Measurements from ENCODE around the gene E2F2.

The E2F2 gene

DNA sequence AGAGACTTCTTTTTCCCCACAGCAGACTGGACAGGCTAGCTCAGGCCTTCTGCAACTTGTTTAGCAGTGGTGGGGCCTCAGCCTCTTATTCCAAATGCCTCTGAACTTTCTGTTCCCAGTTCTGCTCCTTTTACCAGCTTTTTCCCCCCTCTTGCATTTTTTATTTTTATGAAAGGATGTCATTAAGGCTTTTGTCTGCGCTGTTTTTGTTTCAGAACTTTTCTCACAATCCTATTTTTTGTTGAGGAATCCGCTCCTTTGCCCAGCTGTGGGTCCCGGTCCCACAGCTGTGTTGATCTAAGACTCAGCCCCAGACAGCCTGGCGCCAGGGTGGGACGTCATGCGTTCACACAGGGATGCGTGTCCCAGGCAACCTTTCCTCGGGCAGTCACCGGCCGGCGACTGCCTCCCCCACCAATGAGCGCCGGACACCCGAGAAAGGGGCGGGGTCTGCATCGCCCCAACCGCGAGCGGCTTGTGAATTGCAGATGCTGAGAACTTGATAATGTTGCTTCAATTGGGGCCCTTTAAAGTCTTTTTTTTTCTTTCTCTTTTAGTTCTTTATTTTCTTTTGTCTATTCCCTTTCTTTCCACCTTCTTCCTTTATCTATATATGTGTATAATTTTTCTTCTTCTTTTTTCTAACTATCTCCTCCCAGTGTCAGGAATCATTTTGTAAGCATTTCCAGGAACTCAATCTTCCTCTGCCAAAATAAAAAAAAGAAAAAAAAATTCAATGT lies 31.3 kb upstream of the E2F2 start:
- DNase-seq: no peak

GRCh38 chr1:23561813-23562100 lies 30.7 kb upstream of the E2F2 start:
- DNase-seq: no peak

DNA sequence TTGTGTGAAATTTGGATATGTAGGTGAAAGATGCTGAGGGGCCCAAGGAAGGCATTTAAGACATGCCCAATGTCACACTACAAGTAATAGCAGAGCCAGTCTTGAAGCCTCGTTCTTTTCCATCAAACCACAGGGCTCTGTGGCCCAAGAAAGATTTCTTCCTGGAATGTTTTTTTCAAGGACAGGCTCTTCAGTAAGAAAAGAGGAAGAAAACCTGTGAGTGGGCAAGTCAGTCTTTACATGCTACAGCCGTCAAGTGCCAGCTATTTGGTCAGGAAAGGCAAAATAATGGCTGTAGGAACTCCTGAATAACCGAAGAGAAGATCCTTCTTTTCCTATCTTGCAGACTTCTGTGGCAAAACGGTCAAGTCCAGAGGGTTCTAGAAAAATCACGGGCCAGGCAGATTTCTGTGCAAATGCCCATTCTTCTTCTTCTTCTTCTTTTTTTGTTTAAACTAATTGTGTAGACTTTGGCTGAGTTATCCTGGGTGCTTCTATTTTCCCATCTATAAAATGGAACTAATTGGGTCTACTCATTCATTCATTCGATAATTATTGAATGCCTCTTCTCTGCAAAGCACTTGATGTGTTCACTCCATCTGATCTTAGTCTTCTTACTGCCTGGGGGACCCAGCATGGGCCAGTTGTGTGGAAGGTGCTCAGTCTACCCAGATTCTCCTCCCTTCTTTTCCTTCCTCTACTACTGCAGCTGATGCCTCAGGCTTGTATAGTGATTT lies 30.2 kb upstream of the E2F2 start:
- DNase-seq: no peak

DNA sequence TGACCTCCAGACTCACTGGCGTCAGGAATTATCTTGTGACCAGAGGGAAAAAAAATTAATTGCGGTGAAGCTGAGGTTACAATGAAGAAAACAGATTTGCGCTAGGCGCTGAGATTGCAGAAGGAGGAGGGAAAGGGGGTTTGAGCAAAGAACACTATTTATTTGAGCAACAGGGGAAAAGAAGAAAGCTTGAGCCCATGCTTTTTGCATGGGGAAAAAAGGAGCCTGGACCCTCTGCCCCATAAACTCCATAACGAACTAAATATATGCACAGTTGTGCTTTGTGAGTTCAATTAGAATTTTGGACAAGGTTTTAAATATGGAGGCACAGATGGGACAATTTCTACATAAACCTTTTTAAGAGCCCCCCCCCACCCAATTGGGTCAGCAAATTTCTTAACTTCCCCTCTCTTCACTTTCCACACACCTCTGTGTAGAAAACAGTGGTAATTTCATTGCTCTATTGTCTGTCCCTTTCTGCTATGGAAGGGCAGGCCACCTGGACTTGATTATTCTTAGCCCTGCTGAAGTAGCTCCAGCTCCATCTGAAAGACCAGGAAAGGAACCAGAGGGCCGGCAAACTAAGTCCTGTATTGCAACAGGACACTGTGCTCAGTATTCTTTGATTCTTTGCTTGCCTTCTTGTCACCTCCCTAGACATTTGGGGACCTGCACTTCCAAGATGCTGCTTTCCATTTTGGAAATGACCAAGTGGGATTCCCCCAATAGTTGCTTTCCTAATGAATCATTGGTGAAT lies 29.1 kb upstream of the E2F2 start:
- no peak for DNase-seq

DNA sequence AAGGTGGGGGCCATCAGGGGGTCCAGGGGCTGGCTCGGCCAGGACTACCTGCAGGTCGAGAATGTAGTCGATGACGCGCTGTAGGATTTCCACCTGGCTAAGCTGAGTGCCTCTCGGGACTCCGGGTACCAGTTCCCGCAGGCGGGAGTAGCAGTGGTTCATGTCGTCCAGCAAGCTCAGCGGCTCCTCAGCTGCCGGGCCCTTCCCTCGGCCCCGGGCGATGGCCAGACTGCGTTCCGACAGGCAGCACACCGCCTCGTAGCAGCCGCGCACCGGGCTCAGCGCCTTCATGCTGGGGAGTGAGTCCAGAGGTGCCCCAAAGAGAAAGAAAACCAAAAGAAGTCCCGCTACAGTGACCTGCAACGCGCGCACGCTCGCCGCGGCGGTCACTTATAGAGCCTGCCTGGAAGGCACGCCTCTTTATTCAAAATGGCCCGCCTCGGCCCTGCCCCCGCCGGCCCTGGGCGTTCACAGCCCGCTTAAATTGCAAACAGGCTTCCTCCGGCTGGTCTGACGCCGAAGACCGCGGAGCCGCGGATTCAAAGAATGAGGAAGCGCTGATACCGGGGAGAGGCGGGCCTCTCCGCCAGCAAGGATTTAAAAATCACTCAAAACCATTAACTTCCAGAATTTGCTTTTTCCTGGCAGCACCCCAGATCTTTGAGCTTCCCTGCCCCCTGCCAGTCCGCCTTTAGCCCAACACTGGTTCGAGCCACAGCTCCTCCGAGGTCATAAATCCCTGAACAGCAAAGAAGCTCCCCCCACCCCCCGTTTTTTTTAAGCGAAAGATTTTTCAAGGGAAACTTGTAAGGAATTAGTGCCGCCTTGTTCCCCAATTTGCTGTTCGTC lies 28.3 kb upstream of the E2F2 start, which contains the start of gene ID3:
ID3 (minus strand) TSS at position 366 of the 849 bp plus-strand sequence; CDS start at position 291, 75 bp downstream.
- peak; percentile 71 for DNase-seq

DNA sequence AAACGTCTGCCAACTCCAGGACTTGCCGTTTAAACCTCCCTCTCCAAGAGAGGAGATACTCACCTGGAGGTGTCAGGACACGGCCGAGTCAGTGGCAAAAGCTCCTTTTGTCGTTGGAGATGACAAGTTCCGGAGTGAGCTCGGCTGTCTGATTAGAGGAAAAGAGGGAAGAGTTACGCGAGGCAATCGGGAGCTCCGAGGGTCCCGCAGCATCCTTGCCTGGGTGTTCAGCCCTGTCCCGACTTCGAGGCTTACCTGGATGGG lies 27.8 kb upstream of the E2F2 start:
- DNase-seq: no peak

DNA sequence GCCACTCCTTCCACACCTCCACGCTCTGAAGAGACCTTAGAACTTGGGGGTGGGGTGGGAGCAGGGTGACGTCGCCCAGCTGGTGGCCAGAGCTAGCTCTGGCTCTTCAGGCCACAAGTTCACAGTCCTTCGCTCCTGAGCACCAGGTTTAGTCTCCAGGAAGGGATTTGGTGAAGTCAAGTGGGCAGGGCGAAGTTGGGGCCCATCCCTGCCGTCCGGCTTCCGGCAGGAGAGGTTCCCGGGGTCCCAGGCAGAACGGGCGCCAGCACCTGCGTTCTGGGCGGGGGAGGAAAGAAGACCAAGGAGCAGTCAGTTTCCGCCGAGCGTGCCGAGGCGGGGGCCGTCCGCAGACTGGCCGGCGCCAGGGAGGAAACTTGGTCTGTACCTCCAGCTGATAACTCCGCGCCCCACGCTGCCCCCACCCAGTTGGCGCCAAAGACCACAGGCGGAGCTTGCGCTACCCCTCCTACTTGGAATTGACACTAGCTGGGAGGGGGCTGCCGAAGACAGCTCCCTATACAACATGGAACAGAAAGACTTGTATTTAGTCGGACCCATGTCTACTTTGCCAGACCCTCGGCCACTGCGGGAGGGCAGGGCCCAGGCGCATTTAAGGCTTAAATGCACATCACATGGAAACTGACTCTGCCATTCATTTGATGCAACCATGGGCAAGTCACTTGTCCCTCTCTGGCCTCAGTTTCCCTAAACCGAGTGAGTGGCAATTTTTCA lies 27.3 kb upstream of the E2F2 start:
- no peak for DNase-seq

- DNase-seq: no peak
These were observed 26.6 kb upstream of the E2F2 start for GRCh38 chr1:23557471-23558124.

- no peak for DNase-seq
These were observed 25.8 kb upstream of the E2F2 start for GRCh38 chr1:23556635-23557470.

GRCh38 chr1:23555986-23556634 lies 25.1 kb upstream of the E2F2 start:
- DNase-seq: no peak

DNA sequence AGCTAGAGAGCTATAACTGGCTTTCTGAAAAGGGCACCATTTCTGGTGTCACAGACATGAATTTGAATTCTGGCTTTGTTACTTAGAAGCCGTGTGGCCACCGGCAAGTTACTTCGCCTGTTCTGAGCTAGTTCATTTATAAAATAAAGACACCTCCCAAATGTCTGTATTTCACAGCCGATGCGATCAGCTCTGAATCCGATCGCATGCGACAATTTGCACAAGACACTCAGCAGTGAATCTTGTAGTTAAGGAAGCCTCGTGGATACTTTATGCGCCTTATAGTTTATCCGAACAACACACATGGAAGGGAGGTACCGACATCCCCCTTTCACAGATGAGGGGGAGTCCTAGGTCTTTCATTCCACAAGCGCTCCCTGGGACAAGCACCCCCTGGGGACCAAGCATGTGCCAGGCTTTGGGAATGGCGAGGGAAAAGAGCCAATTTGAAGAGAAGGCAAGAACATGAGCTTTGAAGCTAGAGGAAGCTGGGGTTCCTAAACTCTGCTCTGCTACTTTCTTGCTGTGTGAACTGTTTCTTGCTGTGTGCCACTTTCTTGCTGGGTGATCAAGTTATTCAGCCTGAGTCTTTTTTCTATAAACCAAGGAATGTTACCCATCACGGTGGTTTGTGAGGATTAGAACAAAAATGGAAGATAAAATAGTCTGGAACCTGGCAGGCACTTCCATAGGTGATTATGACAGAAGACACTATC lies 24.4 kb upstream of the E2F2 start:
- DNase-seq: no peak

DNA sequence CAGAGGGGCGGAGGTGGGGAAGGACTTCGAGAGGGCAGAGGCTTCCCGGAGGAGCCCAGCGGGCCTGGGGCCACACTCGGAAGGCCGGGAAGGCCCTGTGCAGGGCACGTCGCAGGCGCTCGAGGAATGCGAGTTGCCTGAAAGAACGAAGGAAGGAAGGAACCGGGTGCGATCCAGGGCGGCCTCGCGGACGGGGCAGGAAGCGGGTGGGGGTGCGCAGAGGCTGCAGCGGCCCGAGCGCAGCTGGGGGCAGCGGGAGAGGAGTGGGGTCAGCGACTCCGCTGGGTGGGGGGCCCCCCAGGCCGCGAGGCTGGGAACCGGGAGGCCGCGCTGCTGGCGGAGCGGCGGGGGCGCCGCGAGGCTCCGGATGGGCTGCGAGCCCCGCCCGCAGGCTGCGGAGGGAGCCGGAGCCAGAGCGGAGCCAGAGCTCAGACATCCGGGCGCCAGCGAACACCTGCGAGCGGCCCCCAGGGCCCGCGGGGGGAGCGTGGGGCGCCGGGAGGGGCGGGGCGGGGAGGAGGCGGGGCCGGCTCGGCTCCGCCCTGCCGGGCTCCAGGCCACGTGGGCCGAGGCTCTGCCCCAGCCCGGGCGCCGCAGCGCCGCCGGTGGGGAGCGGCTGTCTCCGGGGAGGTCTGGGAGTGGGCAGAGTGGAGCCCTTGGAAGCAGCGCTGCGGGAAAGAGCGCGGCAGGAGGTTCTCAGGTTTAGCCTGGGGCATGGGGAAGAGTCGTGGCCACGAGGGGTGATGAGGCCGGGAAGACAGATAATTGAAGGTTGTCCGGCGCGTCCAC lies 23.6 kb upstream of the E2F2 start:
- DNase-seq: peak; percentile 53

- DNase-seq: no peak
These were observed 23.1 kb upstream of the E2F2 start for GRCh38 chr1:23554127-23554480.

DNA sequence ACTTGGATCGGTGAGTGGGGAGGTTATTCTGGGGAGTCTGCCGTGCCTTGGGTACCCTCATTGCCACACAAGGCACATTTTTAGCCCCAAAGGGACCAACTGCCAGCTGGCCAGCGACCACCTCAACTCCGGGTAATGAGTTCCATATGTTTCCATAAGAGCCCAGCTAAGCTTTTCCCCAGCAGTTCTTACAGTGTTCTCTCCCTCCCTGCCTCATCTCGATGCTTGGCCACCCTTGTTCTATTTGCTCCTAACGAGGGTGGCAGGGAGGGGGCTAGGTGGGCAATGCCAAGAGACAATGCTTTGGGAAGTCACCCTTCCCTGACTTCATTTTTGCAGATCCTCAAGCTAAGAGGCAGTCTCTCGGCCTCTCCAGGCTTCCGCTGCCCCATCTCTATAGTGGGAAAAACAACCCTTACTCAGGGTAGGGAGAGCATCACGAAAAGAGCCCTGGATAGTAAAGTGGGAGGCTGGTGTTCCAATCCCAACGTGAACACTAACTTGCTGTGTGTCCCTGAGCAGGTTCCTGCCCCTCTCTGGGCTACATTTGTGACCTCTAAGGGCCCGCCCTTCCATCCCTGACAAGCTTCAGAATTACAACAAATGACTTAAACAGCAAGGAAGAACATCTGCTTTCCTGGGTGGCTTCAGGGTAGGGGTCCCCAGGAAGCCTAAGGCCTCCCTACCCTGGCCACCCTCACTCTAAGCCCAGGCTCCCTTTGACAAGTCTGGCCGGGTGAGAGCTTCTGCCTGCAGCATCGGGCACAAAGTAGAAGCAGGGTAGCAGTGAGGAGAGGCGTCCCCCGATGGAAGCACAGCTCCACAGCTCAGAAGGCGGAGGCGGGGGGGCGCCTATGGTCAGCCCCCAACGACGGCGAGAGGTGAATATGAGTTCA lies 22.4 kb upstream of the E2F2 start:
- no peak for DNase-seq

GRCh38 chr1:23551849-23552248 lies 20.8 kb upstream of the E2F2 start:
- no peak for DNase-seq

- DNase-seq: no peak
These were observed 17.7 kb upstream of the E2F2 start for GRCh38 chr1:23548704-23549143.

DNA sequence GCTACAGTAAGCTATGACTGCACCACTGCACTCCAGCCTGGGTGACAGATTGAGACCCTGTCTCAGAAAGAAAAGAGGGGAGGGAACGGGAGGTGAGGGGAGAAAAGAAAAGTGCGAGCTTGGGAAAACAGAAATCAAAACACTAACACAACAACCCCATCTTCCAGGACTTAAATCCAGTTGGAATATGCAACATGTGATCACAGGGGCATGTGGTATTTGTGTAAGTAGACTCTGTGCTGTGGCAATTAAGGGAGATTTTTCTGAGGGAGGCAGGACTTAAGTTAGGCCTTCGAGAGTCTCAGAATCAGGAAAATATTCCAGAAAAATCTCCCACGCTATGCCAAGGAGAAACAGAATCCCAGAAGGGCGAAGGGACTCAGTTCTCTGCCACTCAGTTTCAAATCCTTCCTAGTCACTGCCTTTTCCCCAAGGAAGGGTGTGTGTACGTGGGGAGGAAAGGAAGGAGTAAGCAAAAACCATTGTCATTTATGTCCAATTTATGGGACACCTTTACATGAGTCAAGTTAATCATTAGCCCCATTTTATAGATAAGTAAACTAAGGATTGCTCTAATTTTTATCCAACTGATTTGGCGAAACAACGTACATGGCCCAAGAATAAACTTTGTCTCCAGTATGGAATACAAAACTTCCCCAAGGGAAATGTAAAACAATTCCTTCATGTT lies 16.0 kb upstream of the E2F2 start:
- no peak for DNase-seq

Data from NK-92 treated with Interleukin-12 subunit alpha and Interleukin-12 subunit beta, amount 100 ng/mL, for 24 hours (cell line).